Measurements from ENCODE around the gene NOX5. TPM values are rescaled to one million over a fixed set of nuclear protein-coding genes. Genes with fewer than 3 reads are reported as not detected.

Gene NOX5
- total RNA-seq, 1 donor from 2014 or later, result not detected

Other genes starting within 250 kb of the NOX5 start
- 280 and 302 TPM in 2 replicates for gene ANP32A, start 193.8 kb upstream of the NOX5 start, total RNA-seq
- 0.51 and 1.1 TPM in 2 replicates for gene SPESP1, start 84.2 kb upstream of the NOX5 start, total RNA-seq
- gene GLCE, start 145.9 kb downstream of the NOX5 start, total RNA-seq, result 2.5 and 3.8 TPM in 2 replicates

Measured in activated CD4-positive, alpha-beta T cell treated with anti-CD3 and anti-CD28 coated beads, Interleukin-2, amount 10 ng/mL, durations not matched to agents 24 days and 14 days (primary cell).